CD4-positive, alpha-beta T cell treated with Interleukin-17A for 1 hour (primary cell): ENCODE measurements around the gene TLR7.

Experiments used
- DNase-seq: peaks from one replicate; pipeline ENCODE4 v3.0.0-alpha.2; 2020

Gene TLR7

DNA sequence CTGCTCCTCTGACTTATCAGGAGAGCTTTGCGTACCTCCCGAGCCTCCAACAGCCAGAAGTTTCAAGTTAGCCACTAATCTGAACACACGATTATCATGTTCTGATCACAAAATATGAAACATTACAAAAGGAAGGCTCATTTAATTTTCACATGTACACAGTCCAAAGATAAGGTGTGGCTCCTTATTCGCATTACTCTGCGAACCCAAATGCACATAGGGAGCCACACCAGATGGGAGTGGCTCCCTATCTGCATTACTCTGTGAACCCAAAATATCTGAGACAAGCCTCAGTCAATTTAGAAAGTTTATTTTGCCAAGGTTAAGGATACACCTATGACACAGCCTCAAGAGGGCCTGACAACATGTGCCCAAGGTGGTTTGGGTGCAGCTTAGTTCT lies 68.0 kb downstream of the TLR7 start:
- DNase-seq = no peak

DNA sequence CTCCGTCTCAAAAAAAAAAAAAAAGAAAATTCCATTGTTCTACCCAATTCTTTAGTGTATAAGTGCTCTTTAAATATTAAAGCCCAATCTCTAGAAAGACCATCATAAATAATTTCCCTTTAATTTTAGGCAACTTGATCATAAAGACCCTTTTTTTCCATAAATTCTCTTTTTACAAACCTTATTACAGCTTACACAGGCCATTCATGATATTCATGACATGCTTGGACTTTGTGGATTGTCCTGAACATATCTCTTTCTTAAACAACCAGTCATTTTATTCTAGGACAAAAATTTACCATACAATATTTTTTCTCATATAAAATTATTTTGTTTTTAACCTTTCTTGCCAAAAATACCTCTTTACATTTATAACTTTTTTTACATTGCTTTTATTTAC lies 70.1 kb downstream of the TLR7 start:
- DNase-seq = no peak
